GM23338 (cell line): ENCODE data around the gene SOD2. TPM values are rescaled to one million over a fixed set of nuclear protein-coding genes. Genes with fewer than 3 reads are reported as not detected.

Experiments
- ATAC-seq: fragments of 200-7000 bp; cut with Tn5 transposase; 3 replicates; pipeline ENCODE4 v1.9.1; 2020
- DNase-seq: peaks from one replicate; pipeline ENCODE4 v3.0.0-alpha.2; 2015; ENCODE audit warnings: low spot score
- H2AFZ ChIP-seq: fragments of 200-600 bp; sonication (generic); 2 replicates; pipeline ENCODE4 v1.8.0; 2016; ENCODE audit warnings: antibody characterized with exemption, mild to moderate bottlenecking, moderate library complexity
- H3F3A ChIP-seq: fragments of 200-600 bp; sonication (generic); replicated peaks from 2 replicates; pipeline ENCODE4 v1.8.0; 2017; ENCODE audit warnings: antibody characterized with exemption, mixed run types, low read depth
- H3K27ac ChIP-seq: fragments of 200-600 bp; sonication (generic); 2 replicates; pipeline ENCODE4 v1.6.1; 2016; ENCODE audit warnings: low read depth
- H3K27me3 ChIP-seq: fragments of 200-600 bp; sonication (generic); 2 replicates; pipeline ENCODE4 v1.8.0; 2016; ENCODE audit warnings: mild to moderate bottlenecking, mixed run types, moderate library complexity; ENCODE audit not compliant: insufficient read depth
- H3K36me3 ChIP-seq: fragments of 200-600 bp; sonication (generic); 2 replicates; pipeline ENCODE4 v1.8.0; 2016; ENCODE audit warnings: mild to moderate bottlenecking; ENCODE audit not compliant: insufficient read depth
- H3K4me1 ChIP-seq: fragments of 200-600 bp; sonication (generic); 2 replicates; pipeline ENCODE4 v1.8.0; 2016; ENCODE audit warnings: mild to moderate bottlenecking, moderate library complexity; ENCODE audit not compliant: insufficient read depth
- H3K4me2 ChIP-seq: fragments of 200-600 bp; sonication (generic); 2 replicates; pipeline ENCODE4 v1.7.1; 2017; ENCODE audit warnings: mixed run types
- H3K4me3 ChIP-seq: fragments of 200-600 bp; sonication (generic); 2 replicates; pipeline ENCODE4 v1.6.1; 2016; ENCODE audit warnings: mixed run types
- H3K79me2 ChIP-seq: fragments of 200-600 bp; sonication (generic); replicated peaks from 2 replicates; pipeline ENCODE4 v1.8.0; 2017; ENCODE audit warnings: mild to moderate bottlenecking; ENCODE audit not compliant: insufficient read depth
- H3K9me2 ChIP-seq: fragments of 200-600 bp; sonication (generic); 2 replicates; pipeline ENCODE4 v1.8.0; 2017; ENCODE audit not compliant: insufficient read depth
- H4K20me1 ChIP-seq: fragments of 200-600 bp; sonication (generic); replicated peaks from 2 replicates; pipeline ENCODE4 v1.8.0; 2017; ENCODE audit warnings: mild to moderate bottlenecking; ENCODE audit not compliant: insufficient read depth
- H3K27ac Mint-ChIP-seq: 2 replicates; pipeline ENCODE4 v1.8.0; 2020; ENCODE audit warnings: inconsistent platforms, mild to moderate bottlenecking, moderate library complexity, mixed read lengths
- H3K27me3 Mint-ChIP-seq: 3 replicates; pipeline ENCODE4 v1.8.0; 2022; ENCODE audit warnings: low read depth, mild to moderate bottlenecking, moderate library complexity, mixed read lengths, inconsistent platforms; ENCODE audit not compliant: insufficient read depth, poor library complexity
- H3K36me3 Mint-ChIP-seq: 3 replicates; pipeline ENCODE4 v1.8.0; 2021; ENCODE audit warnings: low read depth, mild to moderate bottlenecking, inconsistent platforms, moderate library complexity, mixed read lengths
- H3K4me1 Mint-ChIP-seq: 3 replicates; pipeline ENCODE4 v1.8.0; 2020; ENCODE audit warnings: mild to moderate bottlenecking, inconsistent platforms, mixed read lengths
- H3K4me3 Mint-ChIP-seq: 3 replicates; pipeline ENCODE4 v1.8.0; 2021; ENCODE audit warnings: moderate library complexity, mild to moderate bottlenecking, inconsistent platforms, mixed read lengths
- H3K9me3 Mint-ChIP-seq: 3 replicates; pipeline ENCODE4 v1.8.0; 2020; ENCODE audit warnings: moderate library complexity, mild to moderate bottlenecking, inconsistent platforms, mixed read lengths
- ETS1 ChIP-seq: IDR thresholded peaks from 2 replicates; pipeline ENCODE4 v1.6.1; 2016; ENCODE audit warnings: antibody characterized with exemption
- JUNB ChIP-seq: IDR thresholded peaks from one replicate; pipeline ENCODE4 v1.6.1; 2016; ENCODE audit warnings: antibody characterized with exemption; ENCODE audit not compliant: unreplicated experiment
- POLR2AphosphoS5 ChIP-seq: IDR thresholded peaks from 2 replicates; pipeline ENCODE4 v1.6.1; 2016; ENCODE audit warnings: antibody characterized with exemption, low read depth
- ZNF114 ChIP-seq: fragments of 250-450 bp; sonication (Bioruptor Pico); IDR thresholded peaks from 2 replicates; pipeline ENCODE4 v1.5.0; 2020; ENCODE audit warnings: mild to moderate bottlenecking, moderate library complexity
- polyA plus RNA-seq: library from polyadenylated mRNA; unstranded; fragments of >200 nt; fragmentation: Nextera tagmentation; extraction: Ambion mirVana; gene quantifications from 2 replicates; pipeline ENCODE4 v1.2.1, GENCODE V29; 2016
- total RNA-seq: library from RNA; depleted of rRNA; stranded (reverse); fragments of >200 nt; shearing (Covaris generic); gene quantifications from 2 replicates; pipeline ENCODE4 v1.2.3, GENCODE V29; 2014
- TF ChIP-seq, protein P1 (sequence below): fragments of 250-450 bp; sonication (Bioruptor Pico); IDR thresholded peaks from 2 replicates; pipeline ENCODE4 v1.5.0; 2020; ENCODE audit warnings: mild to moderate bottlenecking, moderate library complexity

SOD2 gene
- total and polyA plus RNA-seq, 2 experiments from 2014 or later, result 44.1 to 73.0 TPM

- H3K4me1 Mint-ChIP-seq, result no peaks in the 10 kb centered on the region
- Histone ChIP-seq H3K4me3 (no peak overlapping the region), H3K9me2 (no peaks in the 10 kb centered on the region), H3K79me2 (peaks cover 13% of the 10 kb centered on the region; the same call in 1 of the 2 replicates), H3K4me2 (no peak overlapping the region), H3K27ac (no peak overlapping the region), H3K4me1 (no peaks in the 10 kb centered on the region), H2AFZ (no peak overlapping the region), H3F3A (no peaks in the 10 kb centered on the region), H4K20me1 (peaks cover 4% of the 10 kb centered on the region; the same call in 1 of the 2 replicates), H3K36me3 (no peaks in the 10 kb centered on the region), H3K27me3 (no peaks in the 10 kb centered on the region)
- no peaks in the 10 kb centered on the region; the same call in 2 of the 3 replicates for H3K36me3 Mint-ChIP-seq
- no peak overlapping the region for H3K4me3 Mint-ChIP-seq
- TF ChIP-seq ZNF114 (CRISPR knock-in tag), result no peak
- TF ChIP-seq, protein P1, sequence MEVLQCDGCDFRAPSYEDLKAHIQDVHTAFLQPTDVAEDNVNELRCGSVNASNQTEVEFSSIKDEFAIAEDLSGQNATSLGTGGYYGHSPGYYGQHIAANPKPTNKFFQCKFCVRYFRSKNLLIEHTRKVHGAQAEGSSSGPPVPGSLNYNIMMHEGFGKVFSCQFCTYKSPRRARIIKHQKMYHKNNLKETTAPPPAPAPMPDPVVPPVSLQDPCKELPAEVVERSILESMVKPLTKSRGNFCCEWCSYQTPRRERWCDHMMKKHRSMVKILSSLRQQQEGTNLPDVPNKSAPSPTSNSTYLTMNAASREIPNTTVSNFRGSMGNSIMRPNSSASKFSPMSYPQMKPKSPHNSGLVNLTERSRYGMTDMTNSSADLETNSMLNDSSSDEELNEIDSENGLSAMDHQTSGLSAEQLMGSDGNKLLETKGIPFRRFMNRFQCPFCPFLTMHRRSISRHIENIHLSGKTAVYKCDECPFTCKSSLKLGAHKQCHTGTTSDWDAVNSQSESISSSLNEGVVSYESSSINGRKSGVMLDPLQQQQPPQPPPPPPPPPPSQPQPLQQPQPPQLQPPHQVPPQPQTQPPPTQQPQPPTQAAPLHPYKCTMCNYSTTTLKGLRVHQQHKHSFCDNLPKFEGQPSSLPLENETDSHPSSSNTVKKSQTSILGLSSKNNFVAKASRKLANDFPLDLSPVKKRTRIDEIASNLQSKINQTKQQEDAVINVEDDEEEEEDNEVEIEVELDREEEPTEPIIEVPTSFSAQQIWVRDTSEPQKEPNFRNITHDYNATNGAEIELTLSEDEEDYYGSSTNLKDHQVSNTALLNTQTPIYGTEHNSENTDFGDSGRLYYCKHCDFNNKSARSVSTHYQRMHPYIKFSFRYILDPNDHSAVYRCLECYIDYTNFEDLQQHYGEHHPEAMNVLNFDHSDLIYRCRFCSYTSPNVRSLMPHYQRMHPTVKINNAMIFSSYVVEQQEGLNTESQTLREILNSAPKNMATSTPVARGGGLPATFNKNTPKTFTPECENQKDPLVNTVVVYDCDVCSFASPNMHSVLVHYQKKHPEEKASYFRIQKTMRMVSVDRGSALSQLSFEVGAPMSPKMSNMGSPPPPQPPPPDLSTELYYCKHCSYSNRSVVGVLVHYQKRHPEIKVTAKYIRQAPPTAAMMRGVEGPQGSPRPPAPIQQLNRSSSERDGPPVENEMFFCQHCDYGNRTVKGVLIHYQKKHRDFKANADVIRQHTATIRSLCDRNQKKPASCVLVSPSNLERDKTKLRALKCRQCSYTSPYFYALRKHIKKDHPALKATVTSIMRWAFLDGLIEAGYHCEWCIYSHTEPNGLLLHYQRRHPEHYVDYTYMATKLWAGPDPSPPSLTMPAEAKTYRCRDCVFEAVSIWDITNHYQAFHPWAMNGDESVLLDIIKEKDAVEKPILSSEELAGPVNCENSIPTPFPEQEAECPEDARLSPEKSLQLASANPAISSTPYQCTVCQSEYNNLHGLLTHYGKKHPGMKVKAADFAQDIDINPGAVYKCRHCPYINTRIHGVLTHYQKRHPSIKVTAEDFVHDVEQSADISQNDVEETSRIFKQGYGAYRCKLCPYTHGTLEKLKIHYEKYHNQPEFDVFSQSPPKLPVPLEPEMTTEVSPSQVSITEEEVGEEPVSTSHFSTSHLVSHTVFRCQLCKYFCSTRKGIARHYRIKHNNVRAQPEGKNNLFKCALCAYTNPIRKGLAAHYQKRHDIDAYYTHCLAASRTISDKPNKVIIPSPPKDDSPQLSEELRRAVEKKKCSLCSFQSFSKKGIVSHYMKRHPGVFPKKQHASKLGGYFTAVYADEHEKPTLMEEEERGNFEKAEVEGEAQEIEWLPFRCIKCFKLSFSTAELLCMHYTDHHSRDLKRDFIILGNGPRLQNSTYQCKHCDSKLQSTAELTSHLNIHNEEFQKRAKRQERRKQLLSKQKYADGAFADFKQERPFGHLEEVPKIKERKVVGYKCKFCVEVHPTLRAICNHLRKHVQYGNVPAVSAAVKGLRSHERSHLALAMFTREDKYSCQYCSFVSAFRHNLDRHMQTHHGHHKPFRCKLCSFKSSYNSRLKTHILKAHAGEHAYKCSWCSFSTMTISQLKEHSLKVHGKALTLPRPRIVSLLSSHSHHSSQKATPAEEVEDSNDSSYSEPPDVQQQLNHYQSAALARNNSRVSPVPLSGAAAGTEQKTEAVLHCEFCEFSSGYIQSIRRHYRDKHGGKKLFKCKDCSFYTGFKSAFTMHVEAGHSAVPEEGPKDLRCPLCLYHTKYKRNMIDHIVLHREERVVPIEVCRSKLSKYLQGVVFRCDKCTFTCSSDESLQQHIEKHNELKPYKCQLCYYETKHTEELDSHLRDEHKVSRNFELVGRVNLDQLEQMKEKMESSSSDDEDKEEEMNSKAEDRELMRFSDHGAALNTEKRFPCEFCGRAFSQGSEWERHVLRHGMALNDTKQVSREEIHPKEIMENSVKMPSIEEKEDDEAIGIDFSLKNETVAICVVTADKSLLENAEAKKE (CRISPR knock-in tag), result no peak
- TF ChIP-seq POLR2AphosphoS5, result no peak
- H3K27me3 Mint-ChIP-seq, result peaks cover 3% of the 10 kb centered on the region
- DNase-seq, result no peak
- H3K9me3 Mint-ChIP-seq, result no peaks in the 10 kb centered on the region
- no peak overlapping the region for H3K27ac Mint-ChIP-seq
- ATAC-seq, result no peak
Observed at GRCh38 chr6:159715605-159716004, 22.6 kb upstream of the SOD2 start.

DNA sequence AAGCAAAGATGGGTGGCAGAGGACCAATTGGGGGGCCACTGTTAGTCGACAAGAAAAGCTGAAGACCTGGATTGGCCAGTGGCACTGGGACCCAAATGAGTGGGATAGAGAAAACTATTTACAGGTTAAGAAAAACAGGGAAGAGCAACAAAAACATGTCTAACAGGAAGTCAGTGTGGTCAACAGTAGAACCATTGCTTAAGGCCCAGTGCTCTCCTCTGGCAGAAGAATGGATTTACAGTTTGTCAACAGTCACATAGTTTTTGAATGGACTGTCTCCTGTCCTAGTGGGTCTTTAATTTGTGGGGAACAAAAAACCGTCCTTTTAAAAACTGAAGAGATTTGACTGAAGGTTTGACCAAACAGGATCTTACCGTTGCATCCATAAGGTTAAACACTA lies 22.1 kb upstream of the SOD2 start:
- Mint-ChIP-seq H3K4me3 (no peak overlapping the region), H3K36me3 (no peaks in the 10 kb centered on the region; the same call in 2 of the 3 replicates), H3K4me1 (no peaks in the 10 kb centered on the region), H3K27me3 (peaks cover 3% of the 10 kb centered on the region), H3K9me3 (no peaks in the 10 kb centered on the region), H3K27ac (no peak overlapping the region)
- H3K9me2 ChIP-seq, result no peaks in the 10 kb centered on the region
- H2AFZ ChIP-seq, result no peak overlapping the region
- no peaks in the 10 kb centered on the region for H3F3A ChIP-seq
- ATAC-seq (no peak), DNase-seq (no peak)
- H3K4me3 ChIP-seq, result no peak overlapping the region
- H3K4me1 ChIP-seq, result no peaks in the 10 kb centered on the region
- H3K4me2 ChIP-seq, result no peak overlapping the region
- peaks cover 2% of the 10 kb centered on the region; the same call in 1 of the 2 replicates for H4K20me1 ChIP-seq
- no peaks in the 10 kb centered on the region for H3K36me3 ChIP-seq
- H3K27ac ChIP-seq, result no peak overlapping the region
- H3K79me2 ChIP-seq, result peaks cover 10% of the 10 kb centered on the region; the same call in 1 of the 2 replicates
- H3K27me3 ChIP-seq, result no peaks in the 10 kb centered on the region
- TF ChIP-seq, protein P1 (CRISPR knock-in tag), result no peak
- TF ChIP-seq ETS1 (no peak), JUNB (no peak)
